GM12801 (cell line): ENCODE measurements around the gene UBE2V1.

ENCODE experiments used
- TF ChIP-seq, protein P1 (sequence below): IDR thresholded peaks from one replicate; pipeline ENCODE4 v1.5.1; 2011; ENCODE audit warnings: control low read depth; ENCODE audit not compliant: insufficient read length; ENCODE audit errors: extremely low read depth

The UBE2V1 gene

DNA sequence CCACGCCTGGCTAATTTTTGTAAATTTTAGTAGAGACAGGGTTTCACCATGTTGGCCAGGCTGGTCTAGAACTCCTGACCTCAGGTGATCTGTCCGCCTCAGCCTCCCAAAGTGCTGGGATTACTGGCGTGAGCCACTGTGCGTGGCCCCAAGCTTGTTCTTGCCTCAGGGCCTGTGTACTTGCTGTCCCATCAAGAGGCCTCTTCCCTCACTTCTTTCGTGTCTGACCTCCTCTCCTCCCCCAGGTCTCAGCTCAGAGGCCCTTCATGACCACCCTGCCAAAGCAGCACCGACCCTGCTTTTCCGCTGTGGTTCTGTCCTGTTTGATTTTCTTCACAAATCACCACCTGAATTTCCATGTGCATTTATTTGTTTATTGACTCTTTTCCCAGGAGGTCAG is 10.5 kb upstream of the UBE2V1 start:
- TF ChIP-seq, protein P1, sequence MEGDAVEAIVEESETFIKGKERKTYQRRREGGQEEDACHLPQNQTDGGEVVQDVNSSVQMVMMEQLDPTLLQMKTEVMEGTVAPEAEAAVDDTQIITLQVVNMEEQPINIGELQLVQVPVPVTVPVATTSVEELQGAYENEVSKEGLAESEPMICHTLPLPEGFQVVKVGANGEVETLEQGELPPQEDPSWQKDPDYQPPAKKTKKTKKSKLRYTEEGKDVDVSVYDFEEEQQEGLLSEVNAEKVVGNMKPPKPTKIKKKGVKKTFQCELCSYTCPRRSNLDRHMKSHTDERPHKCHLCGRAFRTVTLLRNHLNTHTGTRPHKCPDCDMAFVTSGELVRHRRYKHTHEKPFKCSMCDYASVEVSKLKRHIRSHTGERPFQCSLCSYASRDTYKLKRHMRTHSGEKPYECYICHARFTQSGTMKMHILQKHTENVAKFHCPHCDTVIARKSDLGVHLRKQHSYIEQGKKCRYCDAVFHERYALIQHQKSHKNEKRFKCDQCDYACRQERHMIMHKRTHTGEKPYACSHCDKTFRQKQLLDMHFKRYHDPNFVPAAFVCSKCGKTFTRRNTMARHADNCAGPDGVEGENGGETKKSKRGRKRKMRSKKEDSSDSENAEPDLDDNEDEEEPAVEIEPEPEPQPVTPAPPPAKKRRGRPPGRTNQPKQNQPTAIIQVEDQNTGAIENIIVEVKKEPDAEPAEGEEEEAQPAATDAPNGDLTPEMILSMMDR = no peak

- TF ChIP-seq, protein P1 = no peak
These were observed 9.8 kb upstream of the UBE2V1 start for GRCh38 chr20:50122763-50123162.

GRCh38 chr20:50121858-50122271 is 8.9 kb upstream of the UBE2V1 start:
- TF ChIP-seq, protein P1 = no peak

DNA sequence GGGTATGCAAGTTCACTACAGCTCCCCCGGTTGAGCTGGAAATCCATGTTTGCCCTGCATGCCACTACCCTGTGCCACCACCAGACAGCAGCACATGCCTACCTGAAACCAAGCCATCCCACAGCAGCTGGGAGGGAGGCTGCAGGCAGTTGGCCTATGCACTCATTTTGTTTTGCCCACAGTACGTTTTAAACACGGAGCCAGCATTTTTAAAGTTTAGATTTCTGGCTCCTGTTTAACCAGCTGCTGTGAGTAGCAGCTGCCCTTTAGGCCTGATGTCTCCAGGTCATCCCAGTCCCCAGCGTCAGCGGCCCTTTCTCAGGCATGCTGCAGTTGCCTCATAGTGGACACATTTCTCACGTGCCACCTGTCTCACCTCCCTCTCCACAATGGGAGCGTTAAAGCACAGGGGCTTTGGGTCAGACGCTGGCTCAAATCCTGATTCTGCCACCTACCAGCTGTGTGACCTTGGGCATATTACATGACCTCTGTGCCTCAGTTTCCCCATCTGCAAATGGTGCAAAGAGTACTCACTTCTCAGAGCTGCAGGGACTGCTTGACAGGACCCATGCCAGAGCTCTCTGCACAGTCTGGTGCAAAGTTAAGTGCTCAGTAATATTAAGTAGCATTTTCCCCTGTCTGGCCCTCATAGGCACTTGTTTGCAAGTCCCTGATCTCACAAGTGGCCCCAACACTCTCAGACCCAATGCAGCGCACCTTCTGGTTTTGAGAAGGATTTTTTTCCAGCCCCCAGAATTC is 8.2 kb upstream of the UBE2V1 start:
- TF ChIP-seq, protein P1 = no peak

GRCh38 chr20:50118203-50118602 is 5.3 kb upstream of the UBE2V1 start:
- TF ChIP-seq, protein P1 = no peak

GRCh38 chr20:50116368-50116999 is 3.5 kb upstream of the UBE2V1 start:
- TF ChIP-seq, protein P1 = no peak

DNA sequence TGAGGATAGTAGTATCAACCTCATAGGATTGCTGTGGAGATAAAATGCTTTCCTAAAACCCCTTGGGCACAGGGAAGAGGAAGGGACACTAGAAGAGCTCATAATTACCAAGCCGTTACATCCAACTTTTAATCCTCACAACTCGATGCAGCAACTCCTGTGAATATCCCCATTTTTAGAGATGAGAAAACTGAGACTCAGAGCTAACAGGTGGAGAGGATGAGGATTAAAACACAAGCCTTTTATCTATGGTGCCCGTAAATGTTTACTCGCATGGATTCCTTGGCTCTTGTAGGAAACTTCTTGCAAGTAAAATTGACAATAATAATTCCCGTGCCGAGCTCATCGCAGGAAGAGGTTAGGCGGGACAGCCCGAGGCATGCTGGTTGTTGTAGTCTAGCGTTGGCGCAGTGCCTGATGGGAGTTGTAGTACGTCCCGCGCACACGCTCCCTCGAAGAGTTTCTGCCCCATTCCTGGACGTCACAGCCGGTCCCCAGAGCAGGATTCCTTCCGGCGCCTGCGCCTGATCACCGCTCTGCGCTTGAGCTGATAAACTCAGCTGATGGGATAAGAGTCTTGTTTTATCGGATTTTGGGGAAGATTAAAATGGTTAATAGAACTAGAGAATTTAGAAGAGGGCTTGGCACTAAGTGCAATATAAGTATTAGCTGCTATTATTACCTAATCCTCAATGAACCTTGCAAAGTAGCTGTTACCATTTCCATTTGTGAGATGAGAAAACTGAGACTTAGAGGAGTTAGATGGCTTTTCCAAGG is 2.8 kb upstream of the UBE2V1 start:
- TF ChIP-seq, protein P1 = no peak
